Measurements from ENCODE around the gene PTPRO. TPM values are rescaled to one million over a fixed set of nuclear protein-coding genes. Genes with fewer than 3 reads are reported as not detected.

Gene PTPRO
- total RNA-seq: 0.50 and 0.55 TPM in 2 replicates

GRCh38 chr12:15322164-15323061 lies at the start of gene PTPRO:
Gene PTPRO, plus strand, starts transcription at chr12:15322508.

Other genes with a start within 250 kb of the PTPRO start
- gene RERG, start 101.1 kb upstream of the PTPRO start, total RNA-seq: not detected in 2 replicates

Measured in uterine smooth muscle cell (primary cell).